ENCODE measurements around the gene HS3ST4. TPM values are rescaled to one million over a fixed set of nuclear protein-coding genes. Genes with fewer than 3 reads are reported as not detected.

HS3ST4 gene
- total RNA-seq, 1 donor from 2014 or later = not detected

DNA sequence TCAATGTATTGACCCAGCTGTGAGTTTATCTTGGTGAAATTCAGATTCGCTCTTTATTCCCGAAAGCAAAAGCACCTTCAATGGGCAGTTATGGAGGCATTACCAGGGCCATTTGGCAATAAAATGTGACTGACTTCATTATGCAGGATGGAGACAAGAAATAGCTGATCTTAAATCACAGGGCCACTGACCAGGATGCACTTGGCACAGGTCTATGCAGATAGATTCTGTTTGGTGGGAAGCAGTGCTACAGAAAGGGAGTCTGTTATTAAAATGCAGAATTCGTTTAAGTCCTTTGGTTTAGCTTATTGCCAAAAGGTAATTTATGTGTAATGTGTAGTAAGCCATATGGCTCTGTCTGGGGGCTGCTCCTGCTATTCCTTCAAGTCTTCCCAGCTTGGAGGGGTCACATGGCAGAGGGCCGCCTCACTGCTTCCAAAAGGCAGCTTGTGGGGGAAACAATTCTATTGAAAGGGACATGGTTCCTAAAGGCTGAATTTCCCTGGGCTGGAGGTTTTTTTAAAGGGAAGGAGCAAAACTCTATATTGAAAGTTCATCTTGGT, 239.8 kb downstream of the HS3ST4 start:
- DNase-seq (ENCODE audit: missing footprints) (no peak), ATAC-seq (no peak)
- intact Hi-C loops (cut with DNase I) = no loop called here

GRCh38 chr16:25941800-25942499, 250.2 kb downstream of the HS3ST4 start:
- ATAC-seq = no peak
- intact Hi-C loops (cut with DNase I) = no loop called here
- DNase-seq (ENCODE audit: missing footprints) = no peak

DNA sequence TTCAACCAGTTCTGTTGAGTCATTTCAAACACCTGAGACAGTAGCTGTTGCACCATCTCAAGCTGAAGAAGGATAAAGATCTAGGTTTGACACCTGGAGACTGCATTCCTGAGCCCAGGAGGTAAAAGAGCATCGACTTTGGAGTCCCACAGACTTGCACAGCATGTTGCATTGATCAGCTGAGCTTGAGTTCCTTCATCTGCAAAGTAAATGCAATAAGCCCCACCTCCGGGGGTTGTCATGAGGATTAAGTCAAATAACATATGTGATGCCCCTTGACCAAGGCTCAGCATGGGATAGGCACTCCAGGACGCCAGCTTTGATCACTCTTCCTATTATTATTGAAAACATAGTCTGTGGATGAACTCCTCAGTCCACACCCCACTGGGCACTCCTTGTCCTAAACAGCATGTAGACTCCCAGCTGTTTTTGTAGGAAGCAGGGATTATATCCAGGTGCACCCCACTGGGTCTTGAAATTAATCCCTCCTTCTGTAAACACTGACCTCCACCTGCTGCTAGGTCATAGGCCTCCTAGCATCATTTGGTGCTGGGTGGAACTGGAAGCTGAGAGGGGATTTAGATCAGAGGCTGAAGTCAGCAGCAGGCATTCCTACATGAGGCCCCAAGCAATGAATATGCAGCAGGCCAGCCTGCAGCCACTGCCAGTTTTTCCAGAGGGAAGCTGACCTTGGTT, 259.0 kb downstream of the HS3ST4 start:
- DNase-seq (ENCODE audit: missing footprints) (no peak), ATAC-seq (no peak)
- intact Hi-C loops (cut with DNase I) = no loop called here

GRCh38 chr16:25951999-25952398, 260.2 kb downstream of the HS3ST4 start:
- no peak for ATAC-seq
- intact Hi-C loops (cut with DNase I) = no loop called here

GRCh38 chr16:25952983-25953382, 261.2 kb downstream of the HS3ST4 start:
- DNase-seq (ENCODE audit: missing footprints) (no peak), ATAC-seq (no peak)
- intact Hi-C loops (cut with DNase I) = no loop called here

More at GRCh38 chr16:25951999-25952398, 260.2 kb downstream of the HS3ST4 start:
- DNase-seq (ENCODE audit: missing footprints) = no peak

- DNase-seq (ENCODE audit: missing footprints) = no peak
- intact Hi-C loops (cut with DNase I) = no loop called here
- no peak for ATAC-seq
Measured at GRCh38 chr16:25957707-25958106, 265.9 kb downstream of the HS3ST4 start.

DNA sequence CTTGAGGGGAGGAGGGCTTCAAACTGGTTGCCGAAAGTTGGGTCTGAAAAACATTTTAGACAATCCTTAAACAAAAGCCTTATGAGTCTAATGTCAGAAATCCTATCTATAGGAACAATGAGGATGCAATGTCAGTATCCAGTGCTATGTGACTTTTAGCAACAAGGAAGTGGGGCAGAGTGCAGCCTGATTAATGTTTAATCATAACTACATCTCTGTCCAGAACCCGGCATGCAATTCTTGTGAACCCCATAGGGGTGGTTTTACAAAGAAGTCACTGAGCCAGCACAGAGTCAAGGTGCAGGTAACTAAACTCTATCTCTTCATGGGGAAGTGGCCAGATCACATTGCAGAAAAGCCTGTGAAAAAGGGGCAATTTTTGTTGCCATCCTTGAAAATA, 267.5 kb downstream of the HS3ST4 start:
- no peak for DNase-seq (ENCODE audit: missing footprints)
- ATAC-seq = no peak
- intact Hi-C loops (cut with DNase I) = no loop called here

GRCh38 chr16:25966172-25967097, 274.7 kb downstream of the HS3ST4 start:
- no peak for DNase-seq (ENCODE audit: missing footprints)
- ATAC-seq = no peak
- intact Hi-C loops (cut with DNase I) = loop anchor here (10.0 kb wide), 1 partner anchor 58 kb away; no protein-coding TSS in a partner anchor

- DNase-seq (ENCODE audit: missing footprints) = no peak
- intact Hi-C loops (cut with DNase I) = no loop called here
- ATAC-seq = no peak
Measured at GRCh38 chr16:25977121-25977520, 285.4 kb downstream of the HS3ST4 start.

DNA sequence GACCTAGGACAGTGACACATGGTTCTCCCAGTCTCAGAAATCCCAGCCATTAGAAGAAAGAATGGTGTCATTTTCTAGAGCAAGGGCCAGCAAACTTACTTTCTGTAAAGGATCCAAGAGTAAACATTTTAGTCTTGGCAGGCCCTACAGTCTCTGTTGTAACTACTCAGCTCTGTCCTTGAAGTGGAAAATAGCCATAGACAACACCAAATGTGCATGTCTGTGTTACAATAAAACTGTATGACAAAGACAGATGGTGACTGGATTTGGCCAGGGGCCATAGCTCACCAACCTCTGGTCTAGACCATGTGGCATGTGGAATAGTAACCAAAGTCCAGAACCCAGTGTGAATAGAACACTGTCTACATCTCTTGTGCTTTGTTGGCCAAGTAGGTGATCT, 286.5 kb downstream of the HS3ST4 start:
- DNase-seq (ENCODE audit: missing footprints) (no peak), ATAC-seq (no peak)
- intact Hi-C loops (cut with DNase I) = no loop called here

DNA sequence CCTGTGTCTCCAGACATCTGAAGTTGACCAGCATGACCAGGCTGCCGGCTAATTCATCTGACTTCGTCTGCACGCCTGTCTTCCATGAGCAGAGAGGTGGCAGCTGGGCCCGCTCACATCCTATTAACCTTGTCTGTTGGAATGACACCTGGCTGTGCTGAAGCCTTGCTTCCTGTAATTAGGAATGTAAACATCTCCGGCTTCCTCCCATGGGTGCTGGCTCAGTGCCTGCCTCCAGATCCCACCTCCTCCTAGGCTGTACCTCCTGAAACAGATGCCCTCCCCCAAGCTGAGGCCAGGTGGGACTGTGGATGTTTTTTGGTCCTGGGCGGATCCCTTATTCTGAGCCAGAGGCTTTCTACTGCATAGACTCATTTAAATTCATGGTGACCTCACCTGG, 296.3 kb downstream of the HS3ST4 start:
- DNase-seq (ENCODE audit: missing footprints) (no peak), ATAC-seq (no peak)
- intact Hi-C loops (cut with DNase I) = no loop called here

DNA sequence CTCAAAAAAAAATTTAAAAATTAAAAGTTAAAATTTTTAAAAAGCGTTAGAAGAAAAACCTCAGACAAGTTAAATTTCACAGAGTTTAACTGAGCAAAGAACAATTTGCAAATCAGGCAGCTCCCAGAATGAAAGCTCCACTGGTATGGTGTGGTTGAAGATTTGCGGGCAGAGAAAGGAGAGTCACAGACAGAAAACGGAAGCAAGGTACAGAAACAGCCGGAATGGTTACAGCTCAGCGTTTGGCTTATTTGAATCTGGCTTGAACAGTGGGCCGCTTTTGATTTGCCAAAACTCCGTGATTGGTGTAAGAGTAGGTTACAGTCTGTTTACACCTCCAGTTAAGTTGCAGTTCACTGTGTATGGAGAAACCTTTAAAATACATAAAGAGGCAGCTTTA, 297.1 kb downstream of the HS3ST4 start:
- no peak for ATAC-seq
- intact Hi-C loops (cut with DNase I) = no loop called here
- no peak for DNase-seq (ENCODE audit: missing footprints)

DNA sequence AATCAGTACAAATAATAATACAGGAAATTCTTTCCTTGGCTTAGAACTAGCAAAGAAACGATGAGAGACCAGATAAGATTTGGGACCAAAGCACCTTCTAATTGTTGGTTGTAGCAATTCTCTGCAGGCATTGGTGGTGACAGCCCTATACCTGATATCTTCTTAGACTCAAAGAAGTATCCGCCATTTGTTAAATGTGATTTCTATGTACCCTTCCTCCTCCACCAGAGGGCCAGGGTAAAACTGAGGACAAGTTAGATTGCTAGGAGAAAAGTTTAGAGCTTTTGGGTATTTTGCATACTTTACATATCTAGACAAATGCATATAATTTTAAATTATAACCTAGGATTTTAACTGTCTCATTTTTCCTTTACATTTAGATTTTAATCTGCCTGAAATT, 304.3 kb downstream of the HS3ST4 start:
- no peak for ATAC-seq
- intact Hi-C loops (cut with DNase I) = no loop called here

GRCh38 chr16:26005336-26005735, 313.6 kb downstream of the HS3ST4 start:
- no peak for DNase-seq (ENCODE audit: missing footprints)
- ATAC-seq = no peak
- intact Hi-C loops (cut with DNase I) = no loop called here

More for the DNA sequence above, 304.3 kb downstream of the HS3ST4 start:
- no peak for DNase-seq (ENCODE audit: missing footprints)

DNA sequence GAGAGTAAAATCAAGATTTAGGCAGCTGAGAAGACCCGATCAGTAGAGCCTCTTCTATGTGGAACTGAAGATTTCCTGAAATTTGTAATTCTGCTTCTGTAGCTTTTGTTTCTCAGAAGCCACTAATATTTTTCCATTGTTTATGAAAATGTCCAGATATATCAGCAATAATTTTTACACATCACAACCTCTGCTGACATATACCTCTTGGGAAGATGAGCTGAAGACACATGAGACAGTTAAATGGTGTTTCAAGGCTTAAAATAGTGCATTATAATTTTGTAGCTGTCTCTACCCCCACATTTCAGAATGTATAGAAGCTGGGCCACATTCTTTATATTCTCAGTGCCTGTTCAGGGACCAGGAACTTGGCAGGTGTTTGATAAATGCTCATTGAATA, 320.6 kb downstream of the HS3ST4 start:
- ATAC-seq (no peak), DNase-seq (ENCODE audit: missing footprints) (no peak)
- intact Hi-C loops (cut with DNase I) = no loop called here

DNA sequence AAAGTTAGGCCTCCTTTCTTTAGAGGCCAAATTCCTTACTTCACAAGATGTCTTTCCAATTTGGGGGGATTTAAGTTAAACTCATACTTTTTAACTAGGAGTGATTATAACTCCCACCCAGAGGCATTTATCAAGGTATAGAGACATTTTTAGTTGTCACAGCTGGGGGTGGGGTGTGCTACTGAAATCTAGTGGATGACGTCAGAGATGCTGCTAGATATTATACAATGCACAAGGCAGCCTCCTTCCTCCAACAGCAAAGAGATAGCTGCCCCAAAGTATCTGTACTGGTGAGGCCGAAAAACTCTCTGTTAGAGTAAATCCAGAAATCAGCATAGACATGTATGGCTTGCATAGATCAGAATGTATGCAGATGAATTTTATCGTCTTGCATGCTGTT, 324.0 kb downstream of the HS3ST4 start:
- intact Hi-C loops (cut with DNase I) = no loop called here
- ATAC-seq = no peak
- no peak for DNase-seq (ENCODE audit: missing footprints)

GRCh38 chr16:26016989-26017388, 325.2 kb downstream of the HS3ST4 start:
- intact Hi-C loops (cut with DNase I) = no loop called here
- DNase-seq (ENCODE audit: missing footprints) (no peak), ATAC-seq (no peak)

DNA sequence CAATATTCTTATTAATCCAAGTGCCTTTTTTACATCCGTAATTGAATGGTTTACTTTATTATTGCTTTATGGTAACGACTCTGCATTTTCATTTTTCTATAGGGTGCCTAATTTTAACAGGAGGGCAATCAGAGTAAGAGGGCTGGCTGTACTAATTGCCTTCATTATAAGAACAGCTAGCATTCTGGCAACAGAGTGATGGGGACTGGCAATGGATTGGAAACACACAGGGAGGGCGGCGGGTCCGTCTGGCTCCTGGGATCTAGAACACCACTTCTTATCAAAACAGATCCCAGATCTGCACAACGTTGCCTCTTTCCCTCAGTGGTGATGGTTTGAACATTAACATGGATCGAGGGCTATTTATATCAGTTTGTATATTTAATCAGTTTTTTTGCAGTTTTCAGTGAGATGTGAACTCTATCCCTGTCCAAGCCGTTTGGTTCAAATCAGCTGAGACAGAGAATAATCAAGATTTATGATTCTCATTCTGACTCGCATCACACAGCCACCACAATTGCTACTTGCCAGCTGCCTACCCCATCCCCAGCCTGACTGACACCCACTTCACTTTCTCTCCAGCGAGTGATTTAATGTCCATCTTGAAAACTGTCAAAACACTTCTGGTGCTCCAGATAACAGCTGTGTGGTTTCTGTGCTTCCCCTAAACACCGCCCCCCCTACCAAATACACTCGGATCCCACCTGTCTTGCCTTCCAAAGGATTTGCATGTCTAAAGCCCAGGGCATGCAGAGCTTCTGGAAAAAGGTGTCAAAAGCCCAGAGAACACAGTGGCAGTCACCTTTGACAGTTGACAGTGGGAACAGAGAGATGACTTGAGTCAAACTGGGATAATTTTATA, 327.9 kb downstream of the HS3ST4 start:
- intact Hi-C loops (cut with DNase I) = loop anchor here (10.0 kb wide), 1 partner anchor 55 kb away; no protein-coding TSS in a partner anchor
- ATAC-seq = no peak
- no peak for DNase-seq (ENCODE audit: missing footprints)

Data from Right ventricle myocardium inferior (tissue), 1 donor.